Measurements from ENCODE around the gene C6orf47.
A peak's percentile ranks its signal among the peaks of the same experiment; 100 is the strongest.

C6orf47 gene

GRCh38 chr6:31687860-31688693, 27.5 kb upstream of the C6orf47 start:
- no peak for DNase-seq

- DNase-seq = no peak
These were observed 26.7 kb upstream of the C6orf47 start for GRCh38 chr6:31687321-31687720.

- no peak for DNase-seq
These were observed 25.9 kb upstream of the C6orf47 start for GRCh38 chr6:31686483-31686882.

GRCh38 chr6:31683591-31683990, 23.0 kb upstream of the C6orf47 start:
- no peak for DNase-seq

GRCh38 chr6:31681135-31681671, 20.6 kb upstream of the C6orf47 start:
- peak; percentile 36 for DNase-seq

GRCh38 chr6:31680226-31681134, 19.9 kb upstream of the C6orf47 start, which contains the start of gene LY6G5C:
Gene LY6G5C, minus strand, starts transcription at chr6:31681067. Its CDS starts 694 bp downstream, at chr6:31680373.
- DNase-seq = peak; percentile 60

- no peak for DNase-seq
These were observed 17.4 kb upstream of the C6orf47 start for GRCh38 chr6:31677955-31678354.

GRCh38 chr6:31676904-31677303, 16.3 kb upstream of the C6orf47 start:
- no peak for DNase-seq

- no peak for DNase-seq
These were observed 15.8 kb upstream of the C6orf47 start for GRCh38 chr6:31676322-31676903.

- DNase-seq = no peak
These were observed 9.1 kb upstream of the C6orf47 start, which contains the start of gene LY6G5B for GRCh38 chr6:31669676-31670075. Gene LY6G5B, plus strand, starts transcription at chr6:31669976. Its CDS starts 975 bp downstream, at chr6:31670951.

GRCh38 chr6:31666337-31666965, 5.9 kb upstream of the C6orf47 start:
- no peak for DNase-seq

GRCh38 chr6:31665501-31666336, 5.1 kb upstream of the C6orf47 start, which contains the start of gene CSNK2B:
Gene CSNK2B, plus strand, starts transcription at chr6:31666080. Its CDS starts 752 bp downstream, at chr6:31666832.
- peak; percentile 96 for DNase-seq

GRCh38 chr6:31664790-31665500, 4.4 kb upstream of the C6orf47 start, which contains the start of gene GPANK1:
Gene GPANK1, minus strand, starts transcription at chr6:31664997. Its CDS starts 519 bp downstream, at chr6:31664478.
- peak; percentile 89 for DNase-seq

GRCh38 chr6:31663961-31664789, 3.6 kb upstream of the C6orf47 start:
- no peak for DNase-seq

GRCh38 chr6:31663126-31663960, 2.8 kb upstream of the C6orf47 start:
- DNase-seq = no peak

GRCh38 chr6:31662124-31662723, 1.6 kb upstream of the C6orf47 start:
- no peak for DNase-seq

GRCh38 chr6:31661262-31662123, 915 bp upstream of the C6orf47 start:
- no peak for DNase-seq
